Esophagus squamous epithelium (tissue), 4 donors: ENCODE results near the gene PLEKHG3.

ENCODE experiments used
- POLR2A ChIP-seq, 4 donors: fragments of 450-650 bp; IDR thresholded peaks; one replicate each; pipeline ENCODE4 v1.6.1; 2017; ENCODE audit warnings: antibody characterized with exemption in 4 of 4, mild to moderate bottlenecking in 4 of 4, moderate library complexity in 3 of 4
- TF ChIP-seq, protein P1 (sequence below), 6 experiments: fragments of 450-650 bp in 4 of 6; fragments of 200-600 bp in 2 of 6; sonication (generic) in 2 of 6; IDR thresholded peaks; one replicate each; pipeline ENCODE4 v1.5.1; 2016 to 2019; ENCODE audit warnings: antibody characterized with exemption in 6 of 6, mild to moderate bottlenecking in 4 of 6, moderate library complexity in 4 of 6

DNA sequence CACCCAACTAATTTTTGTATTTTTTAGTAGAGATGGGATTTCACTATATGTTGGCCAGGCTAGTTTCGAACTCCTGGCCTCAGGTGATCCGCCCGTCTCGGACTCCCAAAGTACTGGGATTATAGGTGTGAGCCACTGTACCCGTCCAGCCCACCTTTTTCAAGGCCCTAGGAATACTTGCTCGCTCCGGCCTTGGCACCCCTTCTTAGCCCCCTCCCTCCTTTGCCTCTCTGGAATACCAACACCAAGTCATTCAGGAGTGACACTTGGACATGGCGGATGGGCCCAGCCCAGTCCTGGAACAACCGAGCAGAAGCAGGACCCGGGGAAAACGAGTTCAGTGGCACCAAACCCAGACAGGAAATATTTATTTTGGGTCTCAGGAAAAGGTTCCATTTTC lies 29.1 kb downstream of the PLEKHG3 start:
- TF ChIP-seq, protein P1, sequence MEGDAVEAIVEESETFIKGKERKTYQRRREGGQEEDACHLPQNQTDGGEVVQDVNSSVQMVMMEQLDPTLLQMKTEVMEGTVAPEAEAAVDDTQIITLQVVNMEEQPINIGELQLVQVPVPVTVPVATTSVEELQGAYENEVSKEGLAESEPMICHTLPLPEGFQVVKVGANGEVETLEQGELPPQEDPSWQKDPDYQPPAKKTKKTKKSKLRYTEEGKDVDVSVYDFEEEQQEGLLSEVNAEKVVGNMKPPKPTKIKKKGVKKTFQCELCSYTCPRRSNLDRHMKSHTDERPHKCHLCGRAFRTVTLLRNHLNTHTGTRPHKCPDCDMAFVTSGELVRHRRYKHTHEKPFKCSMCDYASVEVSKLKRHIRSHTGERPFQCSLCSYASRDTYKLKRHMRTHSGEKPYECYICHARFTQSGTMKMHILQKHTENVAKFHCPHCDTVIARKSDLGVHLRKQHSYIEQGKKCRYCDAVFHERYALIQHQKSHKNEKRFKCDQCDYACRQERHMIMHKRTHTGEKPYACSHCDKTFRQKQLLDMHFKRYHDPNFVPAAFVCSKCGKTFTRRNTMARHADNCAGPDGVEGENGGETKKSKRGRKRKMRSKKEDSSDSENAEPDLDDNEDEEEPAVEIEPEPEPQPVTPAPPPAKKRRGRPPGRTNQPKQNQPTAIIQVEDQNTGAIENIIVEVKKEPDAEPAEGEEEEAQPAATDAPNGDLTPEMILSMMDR (IDR thresholded peaks at IDR 0.05), result no peak
- TF ChIP-seq POLR2A (IDR thresholded peaks at IDR 0.05), result no peak
